ENCODE results near the gene CRYBB2.

DNA sequence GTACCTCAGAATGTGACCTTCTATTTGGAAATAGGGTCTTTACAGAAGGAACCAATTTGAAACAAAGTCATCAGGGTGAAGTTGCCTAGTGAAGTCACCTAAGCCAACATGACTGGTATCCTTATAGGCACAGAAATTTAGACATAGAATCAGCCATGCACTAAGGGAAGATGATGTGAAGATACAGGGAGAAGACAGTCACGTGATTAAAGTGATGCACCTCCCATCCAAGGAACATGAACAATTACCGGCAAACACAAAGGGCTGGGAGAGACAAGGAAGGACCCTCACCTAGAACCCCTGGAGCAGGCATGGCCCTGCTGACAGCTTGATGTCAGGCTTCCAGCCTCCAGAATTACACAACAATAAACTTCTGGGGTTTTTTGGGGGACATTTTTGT lies 3.2 kb upstream of the CRYBB2 start:
- TF ChIP-seq, protein P1, sequence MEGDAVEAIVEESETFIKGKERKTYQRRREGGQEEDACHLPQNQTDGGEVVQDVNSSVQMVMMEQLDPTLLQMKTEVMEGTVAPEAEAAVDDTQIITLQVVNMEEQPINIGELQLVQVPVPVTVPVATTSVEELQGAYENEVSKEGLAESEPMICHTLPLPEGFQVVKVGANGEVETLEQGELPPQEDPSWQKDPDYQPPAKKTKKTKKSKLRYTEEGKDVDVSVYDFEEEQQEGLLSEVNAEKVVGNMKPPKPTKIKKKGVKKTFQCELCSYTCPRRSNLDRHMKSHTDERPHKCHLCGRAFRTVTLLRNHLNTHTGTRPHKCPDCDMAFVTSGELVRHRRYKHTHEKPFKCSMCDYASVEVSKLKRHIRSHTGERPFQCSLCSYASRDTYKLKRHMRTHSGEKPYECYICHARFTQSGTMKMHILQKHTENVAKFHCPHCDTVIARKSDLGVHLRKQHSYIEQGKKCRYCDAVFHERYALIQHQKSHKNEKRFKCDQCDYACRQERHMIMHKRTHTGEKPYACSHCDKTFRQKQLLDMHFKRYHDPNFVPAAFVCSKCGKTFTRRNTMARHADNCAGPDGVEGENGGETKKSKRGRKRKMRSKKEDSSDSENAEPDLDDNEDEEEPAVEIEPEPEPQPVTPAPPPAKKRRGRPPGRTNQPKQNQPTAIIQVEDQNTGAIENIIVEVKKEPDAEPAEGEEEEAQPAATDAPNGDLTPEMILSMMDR (IDR thresholded peaks at IDR 0.05): no peak
- TF ChIP-seq POLR2A (IDR thresholded peaks at IDR 0.05): no peak
